Stimulated activated CD4-positive, alpha-beta T cell treated with anti-CD3 and anti-CD28 coated beads, Interleukin-1b, Interleukin-23, amount 100 ng/mL, for 1 hour (primary cell): ENCODE measurements around the gene SUMO3.

Experiments
- DNase-seq, 2 donors: peaks; one replicate each; pipeline ENCODE4 v3.0.0-alpha.2; 2020; ENCODE audit warnings: low read depth in 2 of 2

Gene SUMO3

DNA sequence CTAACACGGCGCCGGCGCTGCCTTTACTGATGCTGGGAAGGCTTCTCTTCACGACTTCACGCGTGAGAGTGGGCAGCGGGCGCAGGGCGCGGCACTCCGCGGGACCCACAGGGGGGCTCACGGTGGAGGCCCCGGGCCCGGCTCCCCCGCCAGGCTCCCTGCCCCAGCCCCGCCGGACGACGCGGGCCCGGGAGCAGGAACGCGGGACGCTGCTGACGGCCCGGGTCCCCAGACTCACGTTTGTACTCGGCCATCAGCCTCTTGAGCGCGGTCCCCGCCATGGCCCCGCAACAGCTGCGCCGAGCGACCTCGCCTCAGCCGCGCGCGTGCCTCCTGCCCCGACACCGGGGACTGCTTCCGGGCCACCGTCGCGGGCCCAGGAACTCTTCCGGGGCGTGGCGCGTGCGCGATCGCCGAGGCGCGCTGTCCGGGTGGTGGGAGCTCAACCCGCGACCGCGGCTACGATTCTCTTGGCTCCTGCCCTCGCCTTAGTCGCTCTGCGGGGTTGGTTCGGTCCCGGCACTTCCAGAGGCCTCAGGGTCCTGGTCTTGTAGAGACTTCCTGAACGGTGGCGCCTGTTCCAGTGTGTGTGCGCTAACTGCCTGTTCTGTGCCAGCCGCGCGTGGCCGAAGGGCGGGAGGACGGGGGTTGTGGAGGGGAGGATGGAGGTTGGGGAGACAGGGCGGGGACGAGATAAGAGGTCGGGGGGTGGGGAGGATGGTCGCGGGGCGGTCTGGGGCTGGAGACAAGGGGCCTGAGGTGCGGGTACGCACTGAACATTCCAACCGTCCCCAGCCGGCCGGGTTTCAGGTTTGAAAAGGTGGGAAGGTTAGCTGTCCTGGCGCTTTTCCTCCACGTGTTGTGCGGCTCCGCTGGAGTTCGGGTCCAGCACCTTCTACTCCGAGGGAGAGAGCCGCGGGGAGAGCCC lies 16.1 kb downstream of the SUMO3 start, which contains the start of gene UBE2G2:
Gene UBE2G2, minus strand, starts transcription at position 353 of the 928 bp plus-strand sequence. Its CDS starts 72 bp downstream, at position 281.
- peak; percentile 58 to 75 for DNase-seq

DNA sequence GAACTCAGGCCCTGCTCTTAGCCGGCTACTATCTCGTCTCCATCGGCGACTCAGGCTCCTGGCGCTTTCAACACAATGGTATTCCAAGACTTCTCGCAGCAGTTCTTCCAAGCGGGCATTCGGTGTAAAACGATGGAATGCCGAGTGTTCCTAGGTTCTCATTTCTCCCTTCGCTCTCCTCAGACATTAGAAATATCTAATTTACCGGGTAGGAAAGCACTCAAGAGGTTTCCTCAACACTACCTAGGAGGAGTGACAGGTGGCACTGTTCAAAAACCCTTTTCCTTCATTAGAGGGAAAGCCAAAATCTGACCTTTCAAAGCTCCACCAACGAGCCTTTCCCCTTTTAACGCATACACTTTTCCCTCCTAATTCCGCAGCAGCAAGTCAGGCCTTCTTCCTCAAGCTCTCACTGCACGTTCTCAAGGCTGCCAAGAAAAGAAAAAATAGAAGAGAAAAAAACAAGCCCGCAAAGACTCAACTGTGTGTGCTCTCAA lies 16.8 kb downstream of the SUMO3 start:
- no peak for DNase-seq

DNA sequence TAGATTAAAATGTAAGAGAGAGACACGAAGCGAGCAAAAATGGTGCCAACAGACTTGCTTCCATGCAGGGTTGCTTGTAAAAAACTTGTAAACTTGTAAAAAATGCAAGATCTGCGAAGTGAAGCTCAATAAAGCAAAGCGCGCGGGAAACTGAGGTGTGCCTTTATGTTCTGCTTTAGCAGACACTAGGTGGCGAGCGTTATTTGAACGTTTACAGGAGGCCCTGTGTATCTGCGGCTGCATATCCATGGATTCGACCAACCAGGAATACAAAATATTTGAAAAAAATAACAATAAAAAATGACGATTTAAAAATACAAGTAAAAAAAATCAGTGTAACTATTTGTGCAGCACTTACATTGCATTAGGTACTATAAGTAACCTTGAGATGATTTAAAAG lies 17.8 kb downstream of the SUMO3 start:
- no peak for DNase-seq

DNA sequence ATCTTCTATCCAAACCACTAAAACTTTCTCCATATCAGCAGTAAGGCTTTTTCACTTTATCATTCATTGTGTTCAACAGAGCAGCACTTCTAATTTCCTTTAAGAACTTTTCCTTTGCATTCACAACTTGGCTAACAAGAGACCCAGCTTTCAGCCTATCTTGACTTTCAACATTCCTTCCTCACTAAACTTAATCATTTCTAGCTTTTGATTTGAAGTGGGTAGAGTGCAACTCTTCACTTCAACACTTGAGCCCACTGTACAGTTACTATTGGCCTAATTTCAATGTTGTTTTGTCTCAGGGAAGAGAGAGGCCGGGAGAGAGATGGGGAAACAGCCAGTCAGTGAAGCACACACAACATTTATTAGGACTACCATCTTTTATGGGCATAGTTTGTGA lies 18.2 kb downstream of the SUMO3 start:
- no peak for DNase-seq

DNA sequence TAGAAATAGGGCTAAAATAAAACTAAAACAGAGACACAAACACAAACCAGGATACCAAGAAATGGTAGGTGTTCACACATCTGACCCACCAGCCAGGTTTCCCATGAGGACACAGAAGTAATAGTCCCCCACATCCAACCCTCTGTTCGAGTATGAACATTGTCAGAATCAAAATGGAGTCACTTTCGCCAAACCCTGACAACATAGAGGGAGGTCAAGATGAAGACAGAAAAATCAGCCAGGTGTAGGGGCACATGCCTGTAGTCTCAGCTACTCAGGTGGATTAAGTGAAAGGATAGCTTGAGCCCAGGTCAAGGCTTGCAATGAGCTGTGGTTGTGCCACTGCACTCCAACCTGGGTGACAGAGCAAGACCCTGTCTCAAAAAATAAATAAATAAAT lies 20.1 kb downstream of the SUMO3 start:
- DNase-seq, result no peak

DNA sequence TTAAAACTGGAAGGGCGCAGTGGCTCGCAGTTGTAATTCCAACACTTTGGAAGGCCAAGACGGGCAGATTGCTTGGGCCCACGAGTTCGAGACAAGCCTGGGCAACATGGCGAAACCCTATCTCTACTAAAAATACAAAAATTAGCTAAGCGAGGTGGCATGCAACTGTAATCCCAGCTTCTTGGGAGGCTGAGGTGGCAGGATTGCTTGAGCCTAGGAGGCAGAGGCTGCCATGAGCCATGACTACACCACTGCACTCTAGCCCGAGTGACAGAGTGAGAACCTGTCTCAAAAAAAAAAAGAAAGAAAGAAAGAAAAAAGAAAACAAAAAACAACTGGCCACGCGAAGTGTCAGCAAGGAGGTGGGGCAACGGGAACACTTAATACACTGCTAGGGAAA lies 22.5 kb downstream of the SUMO3 start:
- DNase-seq, result no peak

DNA sequence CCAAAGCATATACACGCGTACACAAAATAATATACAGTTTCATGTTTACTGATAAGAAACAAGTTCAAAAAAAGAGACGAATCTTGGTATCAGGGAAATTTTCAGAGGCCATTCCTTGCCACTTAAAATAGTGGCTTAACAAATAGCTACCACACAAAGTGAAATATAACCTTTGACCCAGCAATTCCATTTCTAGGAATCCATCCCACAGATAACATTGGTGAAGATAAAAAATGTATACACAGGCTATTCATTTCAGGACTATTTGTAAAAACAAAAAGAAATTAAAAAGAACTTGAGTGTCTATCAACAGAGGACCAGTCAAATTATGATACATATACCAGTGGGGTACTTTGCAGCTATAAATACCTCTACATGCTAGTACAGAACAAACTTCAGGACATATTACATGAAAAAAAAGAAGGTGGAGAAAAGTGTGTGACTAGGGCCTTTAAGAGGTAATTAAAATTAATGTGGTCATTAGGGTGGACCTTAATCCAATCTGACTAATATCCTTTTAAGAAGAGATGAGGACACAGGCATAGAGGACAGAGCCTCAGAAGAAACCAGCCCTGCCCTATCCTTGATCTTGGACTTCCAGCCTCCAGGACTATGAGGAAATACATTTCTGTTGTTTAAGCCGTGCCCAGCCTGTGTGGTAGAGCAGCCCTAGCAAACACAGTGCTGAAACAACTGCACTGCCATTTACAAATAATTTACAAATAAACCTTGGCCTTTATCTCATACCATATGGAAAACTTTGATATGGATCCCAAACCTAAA lies 24.1 kb downstream of the SUMO3 start:
- no peak for DNase-seq

DNA sequence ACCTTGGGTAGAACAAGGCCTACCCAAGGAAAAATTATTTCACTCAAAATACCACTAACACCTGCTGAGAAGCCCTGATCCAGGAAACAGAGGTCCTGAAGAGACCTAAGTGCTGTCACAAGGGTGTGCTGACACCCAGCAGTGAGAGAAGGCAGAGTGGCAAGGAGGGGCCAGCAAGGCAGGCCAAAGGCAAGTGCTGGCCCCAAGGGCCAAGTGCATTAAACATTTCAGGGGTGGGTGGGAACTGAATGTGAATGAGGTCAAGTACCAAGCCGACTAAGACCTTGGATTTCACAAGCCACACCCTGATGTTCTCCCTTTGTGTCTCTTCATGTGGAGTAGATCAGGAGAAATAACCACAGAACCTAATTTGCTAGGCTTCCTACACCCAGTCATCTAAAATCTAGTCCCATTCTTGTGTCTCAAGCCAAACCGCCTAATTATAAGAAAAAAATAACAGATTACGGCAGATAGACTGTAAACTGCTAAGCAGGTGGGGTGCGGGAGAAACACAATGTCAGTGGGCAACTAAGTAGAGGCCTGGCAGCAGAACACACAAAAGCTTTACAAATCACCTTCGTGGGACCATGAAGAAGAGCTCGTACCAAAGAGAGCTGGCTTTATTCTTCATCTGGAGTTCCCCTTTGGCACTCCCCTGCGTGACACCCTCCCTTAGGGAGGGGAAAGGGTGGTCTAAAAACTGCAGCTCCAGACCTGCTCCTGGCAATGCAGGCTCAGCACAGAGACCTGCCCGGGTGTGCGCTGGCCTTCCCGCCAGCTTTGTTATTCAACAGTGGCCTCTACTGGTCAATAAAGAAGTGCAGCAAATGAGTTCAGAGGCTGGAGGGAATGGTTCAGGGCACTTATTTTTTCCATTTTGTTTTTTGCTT lies 24.9 kb downstream of the SUMO3 start:
- no peak for DNase-seq

DNA sequence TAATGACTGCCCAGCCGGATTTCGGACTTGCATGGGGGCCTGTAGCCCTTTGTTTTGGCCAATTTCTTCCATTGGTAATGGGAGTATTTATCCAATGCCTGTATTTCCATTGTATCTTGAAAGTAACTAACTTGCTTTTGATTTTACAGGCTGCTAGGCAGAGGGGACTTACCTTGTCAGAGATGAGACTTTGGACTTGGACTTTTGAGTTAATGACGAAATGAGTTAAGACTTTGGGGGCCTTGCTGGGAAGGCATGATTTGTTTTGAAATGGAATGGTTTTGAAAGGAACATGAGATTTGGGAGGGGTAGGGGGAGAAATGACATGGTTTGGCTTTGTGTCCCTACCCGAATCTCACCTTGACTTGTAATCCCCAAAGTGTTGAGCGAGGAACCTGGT lies 25.9 kb downstream of the SUMO3 start:
- DNase-seq, result no peak

DNA sequence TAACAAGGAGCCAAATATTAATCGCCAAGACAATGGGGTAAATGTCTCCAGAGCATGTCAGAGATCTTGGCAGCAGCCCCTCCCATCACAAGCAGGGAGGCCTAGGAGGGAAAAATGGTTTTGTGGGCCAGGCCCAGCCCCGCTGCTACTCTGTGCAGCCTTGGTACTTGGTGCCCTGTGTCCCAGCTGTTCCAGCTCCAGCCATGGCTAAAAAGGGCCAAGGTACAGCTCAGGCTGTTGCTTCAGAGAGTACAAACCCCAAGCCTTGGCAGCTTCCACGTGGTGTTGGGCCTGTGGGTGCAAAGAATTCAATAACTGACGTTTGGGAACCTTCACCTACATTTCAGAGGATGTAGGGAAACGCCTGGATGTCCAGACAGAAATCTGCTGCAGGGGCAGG lies 26.6 kb downstream of the SUMO3 start:
- no peak for DNase-seq

DNA sequence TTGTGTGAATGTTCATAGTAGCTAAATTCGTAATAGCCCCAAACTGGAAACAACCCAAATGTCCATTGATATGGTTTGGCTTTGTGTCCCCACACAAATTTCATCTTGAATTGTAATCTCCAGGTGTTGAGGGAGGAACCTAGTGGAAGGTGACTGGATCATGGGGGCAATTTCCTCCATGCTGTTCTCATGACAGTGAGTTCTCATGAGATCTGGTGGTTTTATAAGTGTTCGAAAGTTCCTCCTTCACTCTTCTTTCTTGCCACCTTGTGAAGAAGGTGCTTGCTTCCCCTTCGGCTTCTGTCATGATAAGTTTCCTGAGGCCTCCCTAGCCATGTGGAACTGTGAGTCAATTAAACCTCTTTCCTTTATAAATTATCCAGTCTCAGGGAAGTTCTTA lies 27.5 kb downstream of the SUMO3 start:
- DNase-seq, result no peak

DNA sequence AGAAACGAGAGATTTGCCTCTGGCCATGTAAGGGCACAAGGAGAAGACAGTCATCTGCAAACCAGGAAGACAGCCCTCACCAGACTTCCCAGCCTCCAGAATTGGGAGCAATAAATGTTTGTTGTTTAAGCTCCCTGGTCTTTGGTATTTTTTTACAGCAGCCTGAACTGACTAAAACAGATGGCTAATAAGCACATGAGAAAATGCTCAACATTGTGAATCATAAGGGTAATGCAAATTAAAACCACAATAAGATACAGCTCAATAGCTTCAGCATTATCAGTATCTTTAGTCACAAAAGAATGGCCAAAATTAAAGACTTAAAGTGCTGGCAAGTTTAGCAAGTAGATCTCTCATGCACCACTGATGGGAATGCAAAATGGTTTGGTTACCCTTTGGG lies 28.0 kb downstream of the SUMO3 start:
- DNase-seq, result no peak

DNA sequence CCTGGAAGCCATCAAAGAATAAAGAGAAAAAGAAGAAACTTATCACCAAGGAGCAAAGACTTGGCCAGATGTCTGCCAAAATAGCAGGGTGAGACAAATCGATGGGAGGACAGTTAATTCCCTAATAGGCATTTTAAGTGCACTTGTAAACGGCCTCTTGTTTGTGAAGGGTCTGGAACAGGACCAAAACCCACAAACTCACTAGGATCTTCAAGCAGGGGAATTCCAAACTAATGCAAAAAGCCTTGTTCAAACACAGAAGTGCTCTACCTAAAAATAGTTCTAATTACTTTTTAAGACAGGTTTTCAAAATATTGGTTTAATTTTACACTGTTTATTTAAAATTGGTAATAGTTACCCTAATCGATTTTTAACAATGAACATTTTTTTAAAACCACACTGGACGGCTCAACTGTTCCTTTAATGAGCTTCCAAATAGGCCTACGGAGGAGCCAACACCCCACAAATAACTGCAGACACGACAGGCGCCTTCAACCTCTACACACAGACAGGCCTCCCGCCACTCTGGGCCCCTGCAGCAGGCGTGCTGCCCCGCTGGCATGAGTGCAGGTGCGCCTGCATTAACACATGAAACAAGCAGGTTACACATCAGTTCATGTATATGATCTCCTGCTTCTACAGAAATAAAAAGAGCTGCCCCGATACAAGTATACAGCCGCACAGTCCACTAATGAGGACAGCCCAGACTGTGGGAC lies 32.1 kb downstream of the SUMO3 start:
- DNase-seq, result no peak

DNA sequence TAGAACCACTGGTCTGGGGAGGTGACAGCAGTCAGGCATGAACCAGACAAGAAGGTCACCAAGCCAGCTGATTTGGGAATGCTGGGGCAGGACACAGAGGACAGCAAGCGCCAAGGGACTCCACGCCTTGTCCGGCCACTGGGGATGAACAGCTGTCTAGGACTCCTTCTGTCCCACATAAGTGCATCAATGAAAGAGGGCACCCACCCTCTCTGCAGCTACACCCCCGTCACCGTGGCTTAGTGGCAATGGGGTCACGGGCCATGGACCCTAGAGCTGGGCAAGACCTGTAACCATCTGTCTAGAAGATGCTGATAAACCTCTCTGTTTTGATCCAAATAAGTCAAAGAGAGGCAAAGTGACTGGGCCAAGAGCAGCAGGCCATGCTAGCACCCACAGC lies 33.1 kb downstream of the SUMO3 start:
- DNase-seq, result no peak

DNA sequence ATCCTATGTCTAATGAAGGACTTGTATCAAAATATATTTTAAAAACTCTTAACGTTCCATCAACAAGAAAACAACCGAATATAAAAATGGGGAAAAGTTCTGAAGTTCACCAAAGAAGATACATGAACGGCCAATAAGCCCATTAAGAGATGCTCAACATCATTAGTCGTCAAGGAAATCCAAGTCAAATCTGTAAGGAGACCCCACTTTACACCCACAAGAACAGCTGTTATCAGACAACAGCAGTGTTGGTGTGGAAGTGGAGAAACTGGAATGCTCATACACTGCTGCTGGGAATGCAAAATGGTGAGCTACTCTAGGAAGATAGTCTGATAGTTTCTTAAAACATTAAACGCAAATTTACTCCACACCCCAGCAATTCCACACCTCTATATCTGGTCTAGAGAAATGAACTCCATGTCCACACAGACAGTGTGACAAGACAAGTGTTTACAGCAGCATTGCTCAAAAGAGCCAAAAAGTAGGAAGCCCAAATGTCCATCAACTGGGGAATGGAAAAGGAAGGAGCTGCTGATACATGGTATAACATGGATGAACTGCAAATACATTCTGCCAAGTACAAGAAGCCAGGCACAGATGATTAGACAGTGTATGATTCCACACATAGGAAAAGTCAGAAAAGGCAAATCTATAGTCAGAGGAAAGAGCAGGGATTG lies 34.7 kb downstream of the SUMO3 start:
- no peak for DNase-seq

DNA sequence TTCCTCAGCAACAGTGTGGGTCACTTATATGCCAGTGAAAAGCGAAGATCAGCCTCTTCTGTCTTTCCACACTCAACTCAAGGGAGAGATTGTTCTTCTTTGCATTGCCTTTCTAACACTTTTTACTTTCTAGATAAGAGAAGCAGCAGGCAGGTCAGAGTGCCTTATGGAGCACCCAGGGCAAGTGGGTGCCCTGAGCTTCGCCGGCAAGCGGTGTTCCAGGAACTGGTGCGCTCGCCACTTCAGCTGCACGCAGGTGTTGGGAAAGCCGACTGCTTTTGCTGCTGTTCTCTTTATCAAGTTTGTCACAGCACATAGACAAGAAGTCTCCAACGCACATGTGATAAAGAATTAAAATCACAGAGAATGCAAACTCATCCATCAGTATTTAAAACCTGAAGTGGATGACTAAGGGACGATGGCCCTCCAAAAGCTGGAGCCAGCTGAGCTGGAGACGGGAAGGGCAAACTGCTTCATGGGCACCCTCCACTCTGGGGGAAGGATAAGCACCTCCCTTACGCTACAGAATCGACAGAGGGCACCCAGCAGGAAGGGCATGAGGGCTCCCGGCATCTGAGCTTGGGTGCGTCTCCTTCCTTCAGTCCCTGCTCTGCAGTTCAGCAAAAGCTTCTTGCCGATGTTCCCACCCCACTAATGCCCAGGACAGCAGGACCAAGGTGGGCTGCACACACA lies 36.9 kb downstream of the SUMO3 start:
- no peak for DNase-seq

DNA sequence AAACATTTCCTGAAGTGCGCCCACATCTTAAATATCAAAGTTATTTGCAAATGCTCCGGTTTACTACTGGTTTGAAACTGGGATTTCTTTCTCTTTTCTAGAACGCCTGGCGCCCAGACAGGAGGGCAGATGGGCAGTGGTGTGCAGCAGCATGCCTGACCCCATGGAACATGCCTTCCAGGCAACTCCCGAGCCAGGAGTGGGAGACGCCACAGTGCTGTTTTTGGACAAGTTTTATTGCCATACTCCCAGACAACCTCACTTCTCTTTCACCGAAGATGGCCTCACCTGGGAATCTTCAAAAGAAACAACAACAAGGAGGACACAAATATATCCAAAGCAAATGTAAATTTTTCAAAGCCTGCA lies 37.7 kb downstream of the SUMO3 start:
- no peak for DNase-seq

DNA sequence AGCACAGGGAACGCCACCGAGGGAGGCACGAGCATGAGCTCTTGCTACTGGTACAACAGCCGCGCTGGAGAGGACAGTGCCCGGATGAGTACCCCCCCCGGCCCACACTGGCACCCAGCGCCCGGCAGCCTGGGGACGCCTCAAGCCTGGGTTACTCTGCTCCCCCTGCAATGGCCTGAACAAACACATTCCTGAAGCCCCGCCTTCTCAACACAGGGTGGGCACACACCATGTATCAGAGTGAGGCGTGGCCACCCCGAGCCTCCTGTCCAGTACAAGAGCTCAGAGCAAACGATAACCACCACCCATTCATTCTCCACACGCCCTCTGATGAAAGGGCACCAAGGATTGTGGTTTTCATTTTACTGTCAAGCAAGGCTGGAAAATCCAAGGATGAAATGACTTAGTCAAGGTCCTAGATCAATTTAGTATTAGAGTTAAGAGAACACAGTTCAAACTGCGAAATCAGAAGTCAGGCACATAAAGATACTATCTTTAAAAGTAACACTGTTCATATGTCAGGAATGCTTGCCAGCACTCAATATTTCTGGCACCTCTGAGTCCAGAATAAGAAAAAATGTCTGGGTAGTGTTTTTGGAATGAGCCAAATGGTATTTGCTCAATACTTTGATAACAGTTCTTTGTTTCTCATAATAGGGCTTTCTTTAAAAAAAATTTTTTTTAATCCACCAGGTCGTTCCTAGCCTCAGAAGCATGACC lies 38.3 kb downstream of the SUMO3 start:
- no peak for DNase-seq

DNA sequence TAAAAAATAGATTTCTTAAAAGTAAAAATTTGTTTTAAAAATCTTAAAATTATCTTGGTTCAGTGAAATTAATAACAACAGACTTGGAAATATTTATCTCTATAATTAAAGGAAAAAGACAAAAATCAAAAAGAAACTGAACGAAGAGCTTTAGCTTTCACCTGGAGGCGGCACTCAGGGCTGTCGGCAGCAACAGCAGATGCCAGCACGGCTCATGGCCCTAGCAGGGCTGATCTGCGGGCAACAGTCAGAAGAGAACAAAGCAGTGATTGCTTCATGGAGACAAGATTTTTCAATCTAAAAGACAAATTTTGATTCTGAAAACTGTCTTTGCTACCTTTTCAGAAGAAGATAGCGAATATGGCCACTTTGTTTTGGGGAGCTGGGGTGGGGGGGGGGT lies 38.9 kb downstream of the SUMO3 start:
- DNase-seq, result no peak
